LNCAP (cell line): Measurements from ENCODE around the gene SLC1A5.

ENCODE experiments used
- CTCF ChIP-seq: fragments of 450-650 bp; IDR thresholded peaks from 2 replicates; pipeline ENCODE4 v1.5.1; 2017; ENCODE audit warnings: mild to moderate bottlenecking

Gene SLC1A5

GRCh38 chr19:46726971-46727501 is 61.4 kb downstream of the SLC1A5 start:
- no peak for TF ChIP-seq CTCF

GRCh38 chr19:46726551-46726950 is 61.8 kb downstream of the SLC1A5 start:
- no peak for TF ChIP-seq CTCF

GRCh38 chr19:46725859-46726393 is 62.5 kb downstream of the SLC1A5 start:
- no peak for TF ChIP-seq CTCF

- no peak for TF ChIP-seq CTCF
These were observed 63.2 kb downstream of the SLC1A5 start for GRCh38 chr19:46725036-46725820.
